GM03348 (cell line): Measurements from ENCODE around the gene SPRR2A.
"Not testable (repeated sequence)": the region's sequence is repeated elsewhere in the genome, so short reads cannot be mapped to it uniquely, and the experiment has no call there.

ENCODE experiments used
- DNase-seq: peaks from one replicate; pipeline ENCODE4 v3.0.0; 2012; ENCODE audit warnings: low spot score

Gene SPRR2A

GRCh38 chr1:153057375-153057774 is at the start of gene SPRR2A:
Gene SPRR2A (minus strand): TSS chr1:153057512. CDS start chr1:153056735, 777 bp downstream.
- no peak for DNase-seq

- no peak for DNase-seq
These were observed 42.9 kb upstream of the SPRR2A start for GRCh38 chr1:153100245-153100644.

GRCh38 chr1:153099461-153100045 is 42.2 kb upstream of the SPRR2A start:
- no peak for DNase-seq

GRCh38 chr1:153095764-153096163 is 38.5 kb upstream of the SPRR2A start:
- DNase-seq, result no peak

GRCh38 chr1:153094426-153094825 is 37.1 kb upstream of the SPRR2A start, which contains the start of gene SPRR2E:
Gene SPRR2E (minus strand): TSS chr1:153094526. CDS start chr1:153093751, 775 bp downstream.
- no peak for DNase-seq

GRCh38 chr1:153087652-153088051 is 30.3 kb upstream of the SPRR2A start:
- no peak for DNase-seq

- DNase-seq, result no peak
These were observed 24.4 kb upstream of the SPRR2A start for GRCh38 chr1:153081736-153082135.

GRCh38 chr1:153072806-153073726 is 15.8 kb upstream of the SPRR2A start:
- no peak for DNase-seq

GRCh38 chr1:153071511-153071910 is 14.2 kb upstream of the SPRR2A start, which contains the start of gene SPRR2B:
Gene SPRR2B (minus strand): TSS chr1:153071611. CDS start chr1:153070839, 772 bp downstream.
- no peak for DNase-seq

- DNase-seq, result no peak
These were observed 12.9 kb upstream of the SPRR2A start for GRCh38 chr1:153070243-153070642.

GRCh38 chr1:153058826-153059784 is 1.8 kb upstream of the SPRR2A start:
- DNase-seq, result no peak

GRCh38 chr1:153058154-153058553 is 842 bp upstream of the SPRR2A start:
- no peak for DNase-seq

- DNase-seq, result not testable (repeated sequence)
These were observed 1.2 kb downstream of the SPRR2A start for GRCh38 chr1:153056111-153056510.

GRCh38 chr1:153049211-153049610 is 8.1 kb downstream of the SPRR2A start:
- DNase-seq, result no peak

- no peak for DNase-seq
These were observed 16.2 kb downstream of the SPRR2A start, which contains the start of gene SPRR2D for GRCh38 chr1:153040950-153041631. Gene SPRR2D (minus strand): TSS chr1:153041120. CDS start chr1:153040346, 774 bp downstream.

- DNase-seq, result no peak
These were observed 22.1 kb downstream of the SPRR2A start for GRCh38 chr1:153035211-153035610.

GRCh38 chr1:153032677-153033308 is 24.5 kb downstream of the SPRR2A start:
- peak; percentile 24 for DNase-seq

GRCh38 chr1:153032073-153032472 is 25.2 kb downstream of the SPRR2A start:
- no peak for DNase-seq

GRCh38 chr1:153030895-153031294 is 26.4 kb downstream of the SPRR2A start, which contains the start of gene SPRR1B:
Gene SPRR1B (plus strand): TSS chr1:153031203. CDS start chr1:153032346, 1,143 bp downstream.
- no peak for DNase-seq

GRCh38 chr1:153028766-153029165 is 28.5 kb downstream of the SPRR2A start:
- no peak for DNase-seq

GRCh38 chr1:153025797-153026196 is 31.5 kb downstream of the SPRR2A start:
- no peak for DNase-seq
